ENCODE data around the gene GRIK2.

GRIK2 gene

DNA sequence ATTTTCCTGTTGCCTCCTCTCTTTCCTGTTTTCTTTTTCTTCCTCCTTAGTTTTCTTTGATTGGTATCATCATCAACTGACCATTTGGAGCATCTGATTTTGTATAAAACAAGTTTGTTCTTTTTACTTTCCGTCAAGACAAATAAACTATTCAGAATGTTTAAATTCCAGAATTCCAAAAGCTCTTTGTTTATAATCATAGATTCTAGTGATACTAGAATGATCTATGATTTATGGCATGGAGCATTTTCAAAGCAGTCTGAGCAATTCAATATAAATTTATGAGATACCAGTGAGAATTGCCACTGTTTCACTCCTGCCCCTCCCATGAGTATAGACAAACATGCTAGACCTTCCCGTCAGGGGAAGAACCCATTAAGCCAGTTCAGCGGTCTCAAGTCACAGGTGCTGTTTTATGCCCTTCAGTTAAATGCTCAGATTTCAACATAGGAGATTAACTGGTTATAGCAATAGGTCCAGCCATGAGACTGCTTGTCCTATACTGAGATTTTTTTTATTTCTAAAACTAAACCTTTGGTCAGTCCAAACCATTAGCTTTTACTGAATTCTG, 60.7 kb downstream of the GRIK2 start:
- TF ChIP-seq, protein P1, sequence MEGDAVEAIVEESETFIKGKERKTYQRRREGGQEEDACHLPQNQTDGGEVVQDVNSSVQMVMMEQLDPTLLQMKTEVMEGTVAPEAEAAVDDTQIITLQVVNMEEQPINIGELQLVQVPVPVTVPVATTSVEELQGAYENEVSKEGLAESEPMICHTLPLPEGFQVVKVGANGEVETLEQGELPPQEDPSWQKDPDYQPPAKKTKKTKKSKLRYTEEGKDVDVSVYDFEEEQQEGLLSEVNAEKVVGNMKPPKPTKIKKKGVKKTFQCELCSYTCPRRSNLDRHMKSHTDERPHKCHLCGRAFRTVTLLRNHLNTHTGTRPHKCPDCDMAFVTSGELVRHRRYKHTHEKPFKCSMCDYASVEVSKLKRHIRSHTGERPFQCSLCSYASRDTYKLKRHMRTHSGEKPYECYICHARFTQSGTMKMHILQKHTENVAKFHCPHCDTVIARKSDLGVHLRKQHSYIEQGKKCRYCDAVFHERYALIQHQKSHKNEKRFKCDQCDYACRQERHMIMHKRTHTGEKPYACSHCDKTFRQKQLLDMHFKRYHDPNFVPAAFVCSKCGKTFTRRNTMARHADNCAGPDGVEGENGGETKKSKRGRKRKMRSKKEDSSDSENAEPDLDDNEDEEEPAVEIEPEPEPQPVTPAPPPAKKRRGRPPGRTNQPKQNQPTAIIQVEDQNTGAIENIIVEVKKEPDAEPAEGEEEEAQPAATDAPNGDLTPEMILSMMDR (IDR thresholded peaks at IDR 0.05; ENCODE audit: low read depth, low read length), result no peak
- no peak overlapping the region for H3K4me3 ChIP-seq (ENCODE audit: low read depth, low read length)

DNA sequence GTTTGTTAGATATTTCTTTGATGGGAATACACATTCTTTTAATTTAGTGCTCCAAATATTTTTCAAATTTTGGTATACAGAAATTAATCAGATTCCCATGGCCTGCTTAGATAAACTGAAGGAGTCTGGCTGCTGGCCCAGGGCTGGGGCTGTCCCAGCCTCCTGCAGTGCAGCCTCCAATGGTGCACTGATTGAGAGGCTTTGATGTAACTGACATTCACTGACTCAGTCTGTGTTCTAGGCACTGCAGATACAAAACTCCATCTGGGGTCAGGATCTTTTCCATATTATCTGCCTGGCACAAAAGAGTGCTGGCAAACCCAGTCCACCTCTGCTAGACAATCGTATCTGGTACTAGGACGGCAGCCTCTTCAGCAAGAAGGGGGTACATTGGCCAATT, 64.8 kb downstream of the GRIK2 start:
- TF ChIP-seq, protein P1 (IDR thresholded peaks at IDR 0.05; ENCODE audit: low read depth, low read length), result no peak
- H3K4me3 ChIP-seq (ENCODE audit: low read depth, low read length), result no peak overlapping the region

DNA sequence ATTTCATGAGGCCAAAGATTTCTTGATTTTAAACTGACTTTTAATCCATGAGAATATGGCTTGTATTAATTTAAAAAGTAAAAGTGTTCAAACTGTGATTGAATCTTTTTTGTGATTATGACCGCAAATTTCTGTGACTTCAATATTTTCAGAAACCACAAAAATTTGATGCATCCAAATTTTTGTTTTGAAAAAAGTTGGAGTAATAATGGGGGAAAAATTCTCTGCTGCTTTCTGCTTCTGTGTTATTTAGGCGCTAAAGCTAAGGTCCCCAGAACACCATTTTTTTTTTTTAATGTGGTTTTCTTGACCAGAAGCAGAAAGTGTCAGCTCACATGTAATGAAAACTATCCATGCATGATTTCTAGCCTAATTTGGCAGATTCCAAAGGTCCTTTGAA, 65.3 kb downstream of the GRIK2 start:
- TF ChIP-seq, protein P1 (IDR thresholded peaks at IDR 0.05; ENCODE audit: low read depth, low read length), result no peak
- H3K4me3 ChIP-seq (ENCODE audit: low read depth, low read length), result no peak overlapping the region

DNA sequence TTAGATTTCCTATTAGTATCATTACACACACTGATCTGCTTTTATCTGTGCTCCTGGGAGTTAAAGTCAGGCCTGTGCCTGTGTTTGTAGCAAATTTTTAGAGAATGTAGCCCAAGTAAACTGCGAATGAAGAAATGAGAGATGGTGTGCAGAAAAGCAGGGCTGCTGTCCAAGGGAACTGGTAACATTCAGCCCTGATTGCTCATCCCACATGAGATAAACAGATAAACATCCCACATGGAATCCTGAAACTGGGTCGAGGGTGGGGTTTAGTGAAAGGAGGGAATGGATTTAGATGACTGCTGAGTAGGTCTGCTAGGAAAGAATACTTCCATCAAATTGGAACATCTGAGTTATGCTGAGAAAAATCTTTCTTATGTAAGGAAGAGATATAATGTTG, 69.1 kb downstream of the GRIK2 start:
- no peak overlapping the region for H3K4me3 ChIP-seq (ENCODE audit: low read depth, low read length)
- TF ChIP-seq, protein P1 (IDR thresholded peaks at IDR 0.05; ENCODE audit: low read depth, low read length), result no peak

DNA sequence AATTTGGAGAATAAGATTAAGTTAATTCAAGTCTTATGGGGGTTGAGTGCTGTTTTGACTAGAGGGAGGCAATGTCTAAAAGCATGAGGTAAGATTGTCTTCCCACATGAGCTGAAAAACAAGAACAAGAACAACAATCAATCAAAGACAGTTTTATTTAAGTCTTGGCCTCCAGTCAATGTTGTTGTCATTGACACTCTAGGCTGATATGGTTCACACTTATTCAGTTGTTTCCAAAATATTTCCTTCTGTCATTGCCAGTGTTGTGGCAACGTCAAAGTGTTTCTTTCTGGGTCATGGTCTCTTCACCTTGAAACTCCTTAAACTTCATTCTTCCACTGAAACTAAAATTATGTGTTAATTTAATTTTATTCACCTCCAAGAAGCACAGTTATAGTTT, 72.4 kb downstream of the GRIK2 start:
- TF ChIP-seq, protein P1 (IDR thresholded peaks at IDR 0.05; ENCODE audit: low read depth, low read length), result no peak
- H3K4me3 ChIP-seq (ENCODE audit: low read depth, low read length), result no peak overlapping the region

DNA sequence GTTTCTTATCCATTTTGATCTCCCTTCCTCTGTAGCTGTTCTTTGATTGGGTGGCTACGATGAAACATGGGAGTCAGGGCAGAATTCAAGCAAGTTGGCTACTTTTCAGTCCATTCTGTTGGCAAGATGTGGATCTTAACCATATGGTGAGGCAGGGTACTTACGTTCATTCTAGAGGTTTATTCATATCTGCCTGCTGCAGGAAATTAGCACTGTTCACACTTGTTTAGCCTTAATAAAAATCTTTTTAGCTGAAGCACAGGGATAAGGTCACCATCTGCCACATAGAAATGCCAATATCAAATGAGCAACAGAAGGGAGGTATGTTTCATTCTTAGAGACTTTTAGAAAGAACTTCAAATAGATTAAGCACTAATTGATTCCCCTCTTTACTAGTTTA, 83.9 kb downstream of the GRIK2 start:
- no peak overlapping the region for H3K4me3 ChIP-seq (ENCODE audit: low read depth, low read length)
- TF ChIP-seq, protein P1 (IDR thresholded peaks at IDR 0.05; ENCODE audit: low read depth, low read length), result no peak

DNA sequence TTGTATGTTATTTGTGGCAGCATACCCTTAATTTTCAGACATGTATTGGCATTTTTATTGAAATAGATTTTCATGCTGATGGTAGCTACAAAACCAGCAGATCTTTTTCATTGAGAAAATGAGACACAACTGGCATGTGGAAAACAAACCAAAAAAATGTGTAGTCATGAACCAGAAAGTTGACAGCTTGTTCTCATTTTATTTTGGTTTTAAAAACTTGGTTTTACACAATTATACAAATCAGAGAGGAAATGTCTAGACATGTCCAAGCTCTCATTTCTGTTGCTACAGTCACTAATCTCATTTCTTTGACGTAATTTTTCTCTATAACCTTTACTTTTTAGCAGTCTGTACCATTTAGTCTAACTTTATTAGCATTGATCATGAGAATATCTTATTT, 85.4 kb downstream of the GRIK2 start:
- H3K4me3 ChIP-seq (ENCODE audit: low read depth, low read length), result no peak overlapping the region
- TF ChIP-seq, protein P1 (IDR thresholded peaks at IDR 0.05; ENCODE audit: low read depth, low read length), result no peak

Measured in WI38 (cell line).